HEK293 (cell line): ENCODE measurements around the gene ASCL4.
"Not testable (repeated sequence)": the region's sequence is repeated elsewhere in the genome, so short reads cannot be mapped to it uniquely, and the experiment has no call there.

Source experiments
- CTCF ChIA-PET: fragments of 350-600 bp; formaldehyde crosslinking; extraction: SDS; loops from one replicate; lab custom pipeline; 2021; ENCODE audit warnings: antibody characterized with exemption; lab: Yijun Ruan, JAX
- POLR2A ChIA-PET: fragments of 300-600 bp; formaldehyde crosslinking; extraction: SDS; loops from one replicate; lab custom pipeline; 2020; ENCODE audit warnings: antibody characterized with exemption, inconsistent platforms; lab: Yijun Ruan, JAX
- H3K27ac ChIP-seq: fragments of 200-500 bp; sonication (Bioruptor generic); 2 replicates; pipeline ENCODE4 v1.5.1; 2014; ENCODE audit warnings: low read depth, low read length, control low read depth, inconsistent platforms; ENCODE audit errors: extremely low read depth
- H3K36me3 ChIP-seq, 2 experiments: fragments of 200-500 bp in 1 of 2; sonication (Bioruptor generic) in 1 of 2; 1 replicate in 1 of 2; 2 replicates in 1 of 2; pipeline ENCODE4 v1.5.1; 2014 to 2017; ENCODE audit warnings: inconsistent platforms in 2 of 2, low read length in 2 of 2; ENCODE audit not compliant: control insufficient read depth in 2 of 2, insufficient read depth in 1 of 2
- H3K4me1 ChIP-seq: fragments of 200-500 bp; sonication (Bioruptor generic); 2 replicates; pipeline ENCODE4 v1.5.1; 2014; ENCODE audit warnings: mild to moderate bottlenecking, low read length, inconsistent platforms; ENCODE audit not compliant: control insufficient read depth, insufficient read depth
- H3K4me3 ChIP-seq: 2 replicates; pipeline ENCODE4 v1.5.1; 2011; ENCODE audit warnings: low read depth, mild to moderate bottlenecking, control low read depth, low read length, moderate library complexity
- H3K9me3 ChIP-seq: fragments of 200-500 bp; sonication (Bioruptor generic); 2 replicates; pipeline ENCODE4 v1.5.1; 2014; ENCODE audit warnings: low read depth, low read length, inconsistent platforms; ENCODE audit not compliant: control insufficient read depth, insufficient read depth
- PRDM1 ChIP-seq: fragments of 450-650 bp; formaldehyde crosslinking; IDR thresholded peaks from 2 replicates; pipeline ENCODE4; 2016; ENCODE audit warnings: missing biosample characterization, missing genetic modification characterization
- SCRT1 ChIP-seq: fragments of 450-650 bp; formaldehyde crosslinking; IDR thresholded peaks from 2 replicates; pipeline ENCODE4 v1.5.1; 2016; ENCODE audit warnings: missing biosample characterization, missing genetic modification characterization, borderline replicate concordance
- SCRT2 ChIP-seq: fragments of 450-650 bp; formaldehyde crosslinking; IDR thresholded peaks from 2 replicates; pipeline ENCODE4 v1.5.1; 2016; ENCODE audit warnings: missing biosample characterization, missing genetic modification characterization
- TSHZ1 ChIP-seq: fragments of 450-650 bp; formaldehyde crosslinking; IDR thresholded peaks from 2 replicates; pipeline ENCODE4 v1.5.1; 2016; ENCODE audit warnings: missing biosample characterization, missing genetic modification characterization, borderline replicate concordance
- WT1 ChIP-seq: fragments of 450-650 bp; formaldehyde crosslinking; IDR thresholded peaks from 2 replicates; pipeline ENCODE4 v1.5.1; 2016; ENCODE audit warnings: missing biosample characterization, missing genetic modification characterization
- ZBTB17 ChIP-seq: fragments of 450-650 bp; formaldehyde crosslinking; IDR thresholded peaks from 2 replicates; pipeline ENCODE4 v1.5.1; 2016; ENCODE audit warnings: missing biosample characterization, missing genetic modification characterization
- ZBTB49 ChIP-seq: fragments of 450-650 bp; formaldehyde crosslinking; IDR thresholded peaks from 2 replicates; pipeline ENCODE4 v1.5.1; 2016; ENCODE audit warnings: missing biosample characterization, missing genetic modification characterization, low read depth
- ZFHX2 ChIP-seq: fragments of 450-650 bp; formaldehyde crosslinking; conservative IDR thresholded peaks from 2 replicates; pipeline ENCODE4 v1.5.1; 2016; ENCODE audit warnings: missing biosample characterization, missing genetic modification characterization
- ZIC2 ChIP-seq: fragments of 450-650 bp; formaldehyde crosslinking; IDR thresholded peaks from 2 replicates; pipeline ENCODE4 v1.5.1; 2016; ENCODE audit warnings: missing biosample characterization, missing genetic modification characterization
- ZNF146 ChIP-seq: fragments of 450-650 bp; formaldehyde crosslinking; IDR thresholded peaks from 2 replicates; pipeline ENCODE4 v1.5.1; 2016; ENCODE audit warnings: missing biosample characterization, missing genetic modification characterization
- ZNF175 ChIP-seq: fragments of 450-650 bp; formaldehyde crosslinking; IDR thresholded peaks from 2 replicates; pipeline ENCODE4 v1.5.1; 2016; ENCODE audit warnings: missing biosample characterization, missing genetic modification characterization
- ZNF2 ChIP-seq: fragments of 450-650 bp; formaldehyde crosslinking; IDR thresholded peaks from 2 replicates; pipeline ENCODE4 v1.5.1; 2016; ENCODE audit warnings: missing biosample characterization, missing genetic modification characterization
- ZNF280D ChIP-seq: fragments of 450-650 bp; formaldehyde crosslinking; IDR thresholded peaks from 2 replicates; pipeline ENCODE4 v1.5.1; 2016; ENCODE audit warnings: missing biosample characterization, missing genetic modification characterization
- ZNF692 ChIP-seq: fragments of 450-650 bp; formaldehyde crosslinking; IDR thresholded peaks from 2 replicates; pipeline ENCODE4 v1.5.1; 2016; ENCODE audit warnings: missing biosample characterization, missing genetic modification characterization
- ZNF701 ChIP-seq: fragments of 450-650 bp; formaldehyde crosslinking; IDR thresholded peaks from 2 replicates; pipeline ENCODE4 v1.5.1; 2016; ENCODE audit warnings: missing biosample characterization, missing genetic modification characterization

The ASCL4 gene

GRCh38 chr12:107774349-107775029 is at the start of gene ASCL4:
Gene ASCL4 (plus strand): TSS chr12:107774704. CDS start chr12:107775219, 515 bp downstream.
- TF ChIP-seq ZNF701 (no peak), ZBTB17 (peak; percentile 60; the same call in 1 of the 2 replicates), WT1 (tag by site-specific recombination) (no peak), ZIC2 (tag by site-specific recombination) (no peak), ZNF175 (tag by site-specific recombination) (no peak), PRDM1 (tag by site-specific recombination) (peak; percentile 66)
- H3K9me3 ChIP-seq = no peaks in the 10 kb centered on the region
- ChIA-PET CTCF (interaction anchor here (0.6 to 0.8 kb wide), 3 partner anchors 10 to 1583 kb away, joined by 3 to 4 read pairs (median 3); no protein-coding TSS in a partner anchor), POLR2A (no interaction called here)
- peak within 1 kb of the TSS; percentile 30 for H3K4me3 ChIP-seq
- H3K36me3 ChIP-seq = no peaks in the 10 kb centered on the region
- H3K27ac ChIP-seq = no peak within 1 kb of the TSS
- H3K4me1 ChIP-seq = no peaks in the 10 kb centered on the region

- CTCF ChIA-PET, H3K9me3 ChIP-seq, H3K27ac ChIP-seq, H3K4me3 ChIP-seq, H3K4me1 ChIP-seq, POLR2A ChIA-PET, H3K36me3 ChIP-seq: not testable (repeated sequence)
- TF ChIP-seq SCRT2 (tag by site-specific recombination) = peak; percentile 88
- TF ChIP-seq SCRT1 (tag by site-specific recombination) = peak; percentile 84
These were observed 47.2 kb upstream of the ASCL4 start for GRCh38 chr12:107727327-107727726.

- H3K4me1 ChIP-seq, H3K27ac ChIP-seq, H3K36me3 ChIP-seq, H3K4me3 ChIP-seq, CTCF ChIA-PET, H3K9me3 ChIP-seq, POLR2A ChIA-PET: not testable (repeated sequence)
- TF ChIP-seq ZNF146 (tag by site-specific recombination) = peak; percentile 94
- TF ChIP-seq ZNF280D = 0 out of 2 replicates have a peak, but pooled peaks have one; percentile 55
- 0 out of 2 replicates have a peak, but pooled peaks have one; percentile 1 for TF ChIP-seq SCRT1 (tag by site-specific recombination)
These were observed 46.8 kb upstream of the ASCL4 start for GRCh38 chr12:107727742-107728141.

GRCh38 chr12:107730618-107731341 is 43.7 kb upstream of the ASCL4 start:
- POLR2A ChIA-PET = no interaction called here
- CTCF ChIA-PET = no interaction called here
- no peaks in the 10 kb centered on the region for H3K9me3 ChIP-seq
- TF ChIP-seq TSHZ1 (no peak), ZNF2 (tag by site-specific recombination) (no peak), ZBTB17 (no peak), ZBTB49 (tag by site-specific recombination) (no peak), ZFHX2 (tag by site-specific recombination) (no peak), ZNF692 (tag by site-specific recombination) (no peak)

More at GRCh38 chr12:107730618-107731341, 43.7 kb upstream of the ASCL4 start:
- Histone ChIP-seq H3K36me3 (peaks cover 19 to 34% of the 10 kb centered on the region in 2 experiments), H3K27ac (no peak overlapping the region), H3K4me3 (no peak overlapping the region), H3K4me1 (no peaks in the 10 kb centered on the region)
